ENCODE measurements around the gene CACNA1A. TPM values are rescaled to one million over a fixed set of nuclear protein-coding genes. Genes with fewer than 3 reads are reported as not detected.

Gene CACNA1A
- total and polyA plus RNA-seq, 8 donors = 2.4 to 42.6 (median 6.8) TPM

GRCh38 chr19:13269348-13269747 is 236.9 kb downstream of the CACNA1A start:
- intact Hi-C loops (cut with DNase I) = loop anchor here in 1 of 3 donors (10.0 kb wide), 1 partner anchor 295 kb away; no protein-coding TSS in a partner anchor
- H3K9me3 ChIP-seq = no peaks in the 10 kb centered on the region
- DNase-seq (no peak), ATAC-seq (no peak), FAIRE-seq (no peak)
- H3K4me1 ChIP-seq = no peaks in the 10 kb centered on the region
- no peaks in the 10 kb centered on the region for H3K27me3 ChIP-seq
- TF ChIP-seq CTCF (IDR thresholded peaks at IDR 0.05) = no peak
- 84 to 93% methylated on average over 10 of the region's 10 CpGs for WGBS, 2 donors
- no peaks in the 10 kb centered on the region for H3K36me3 ChIP-seq
- no peak overlapping the region for H3K4me3 ChIP-seq
- no peak overlapping the region for H3K27ac ChIP-seq

GRCh38 chr19:13267889-13268288 is 238.4 kb downstream of the CACNA1A start:
- H3K27me3 ChIP-seq = no peaks in the 10 kb centered on the region
- intact Hi-C loops (cut with DNase I) = loop anchor here in 1 of 3 donors (10.0 kb wide), 1 partner anchor 293 kb away; no protein-coding TSS in a partner anchor
- DNase-seq (no peak), ATAC-seq (no peak), FAIRE-seq (no peak)
- H3K36me3 ChIP-seq = no peaks in the 10 kb centered on the region
- no peak for TF ChIP-seq CTCF (IDR thresholded peaks at IDR 0.05)
- WGBS, 2 donors = 58 to 65% methylated on average over 4 of the region's 4 CpGs
- H3K9me3 ChIP-seq = no peaks in the 10 kb centered on the region
- no peak overlapping the region for H3K27ac ChIP-seq
- H3K4me3 ChIP-seq = no peak overlapping the region
- H3K4me1 ChIP-seq = no peaks in the 10 kb centered on the region

- Histone ChIP-seq H3K4me1 (no peaks in the 10 kb centered on the region), H3K27me3 (no peaks in the 10 kb centered on the region), H3K36me3 (no peaks in the 10 kb centered on the region), H3K27ac (no peak overlapping the region), H3K4me3 (no peak overlapping the region), H3K9me3 (no peaks in the 10 kb centered on the region)
- ATAC-seq = no peak
- no peak for TF ChIP-seq CTCF (IDR thresholded peaks at IDR 0.05)
- FAIRE-seq = no peak
- WGBS, 2 donors = 76 to 83% methylated on average over 15 of the region's 15 CpGs
- intact Hi-C loops (cut with DNase I) = loop anchor here in 1 of 3 donors (10.0 kb wide), 1 partner anchor 292 kb away; no protein-coding TSS in a partner anchor
- DNase-seq = no peak
These were observed 239.1 kb downstream of the CACNA1A start for GRCh38 chr19:13267131-13267530.

GRCh38 chr19:13262450-13262849 is 243.8 kb downstream of the CACNA1A start:
- no peak overlapping the region for H3K27ac ChIP-seq
- H3K36me3 ChIP-seq = no peaks in the 10 kb centered on the region
- no peaks in the 10 kb centered on the region for H3K4me1 ChIP-seq
- H3K4me3 ChIP-seq = no peak overlapping the region
- ATAC-seq (peak; percentile 61 to 95 (median 84)), DNase-seq (peak in 1 of 6 donors; percentile 17), FAIRE-seq (no peak)
- peak in 3 of 4 donors; percentile 18 to 35 (median 25) for TF ChIP-seq CTCF (IDR thresholded peaks at IDR 0.05)
- 15 to 17% methylated on average over 8 of the region's 8 CpGs for WGBS, 2 donors
- H3K9me3 ChIP-seq = no peaks in the 10 kb centered on the region
- no peaks in the 10 kb centered on the region for H3K27me3 ChIP-seq
- intact Hi-C loops (cut with DNase I) = loop anchor here in 2 of 3 donors (5.0 to 10.0 kb wide), 2 partner anchors 280 to 288 kb away; no protein-coding TSS in a partner anchor

- ATAC-seq (peak; percentile 31 to 85 (median 58)), DNase-seq (peak in 1 of 6 donors; percentile 22), FAIRE-seq (no peak)
- Histone ChIP-seq H3K9me3 (no peaks in the 10 kb centered on the region), H3K27me3 (peaks cover 0 to 4% (median 0%) of the 10 kb centered on the region in 4 donors), H3K27ac (no peak overlapping the region), H3K4me3 (no peak overlapping the region), H3K36me3 (no peaks in the 10 kb centered on the region), H3K4me1 (no peaks in the 10 kb centered on the region)
- intact Hi-C loops (cut with DNase I) = loop anchor here in 2 of 3 donors (5.0 to 10.0 kb wide), 2 partner anchors 279 to 286 kb away; no protein-coding TSS in a partner anchor
- WGBS, 2 donors = 52 to 59% methylated on average over 9 of the region's 9 CpGs
- TF ChIP-seq CTCF (IDR thresholded peaks at IDR 0.05) = no peak
These were observed 245.2 kb downstream of the CACNA1A start for GRCh38 chr19:13260883-13261653.

Data from pancreas (tissue), 10 donors.